Panc1 (cell line): ENCODE data around the gene FGGY. TPM values are rescaled to one million over a fixed set of nuclear protein-coding genes. Genes with fewer than 3 reads are reported as not detected.

Source experiments
- ATAC-seq: fragments of 200-7000 bp; cut with Tn5 transposase; 2 replicates; pipeline ENCODE4 v1.9.1; 2020; ENCODE audit warnings: mild to moderate bottlenecking, moderate library complexity
- BruUV-seq: library from RNA; stranded (reverse); fragments of 400-500 nt; replicated peaks from 2 replicates; lab custom pipeline; 2021; lab: Mats Ljungman, UMichigan
- CTCF ChIA-PET: fragments of 300-600 bp; sonication (Branson Sonifier 250); formaldehyde crosslinking; loops from one replicate; lab custom pipeline; 2022; ENCODE audit warnings: antibody characterized with exemption; lab: Charles Lee
- POLR2A ChIA-PET: fragments of 300-600 bp; sonication (Branson Sonifier 250); formaldehyde crosslinking; loops from one replicate; lab custom pipeline; 2022; ENCODE audit warnings: antibody characterized with exemption; lab: Charles Lee
- DNase-seq: peaks from one replicate; pipeline ENCODE4 v3.0.0-alpha.2; 2010; ENCODE audit warnings: low read depth, low spot score
- H3K27ac ChIP-seq: 2 replicates; pipeline ENCODE4 v1.5.1; 2011; ENCODE audit warnings: mild to moderate bottlenecking, low read length, inconsistent platforms
- H3K27me3 ChIP-seq: fragments of 200-500 bp; sonication (Bioruptor generic); 2 replicates; pipeline ENCODE4 v1.6.0; 2014; ENCODE audit warnings: low read length, inconsistent platforms; ENCODE audit not compliant: control insufficient read depth, insufficient read depth
- H3K36me3 ChIP-seq: fragments of 200-500 bp; sonication (Bioruptor generic); 2 replicates; pipeline ENCODE4 v1.5.1; 2014; ENCODE audit warnings: inconsistent platforms, mild to moderate bottlenecking, low read length, moderate library complexity; ENCODE audit not compliant: control insufficient read depth, insufficient read depth
- H3K4me1 ChIP-seq: 2 replicates; pipeline ENCODE4 v1.5.1; 2011; ENCODE audit warnings: inconsistent platforms, mild to moderate bottlenecking, low read length, moderate library complexity; ENCODE audit not compliant: control insufficient read depth, insufficient read depth
- H3K4me3 ChIP-seq, 2 experiments: 2 replicates each; pipeline ENCODE4 v1.5.1; 2011 to 2012; ENCODE audit warnings: low read depth in 2 of 2, low read length in 2 of 2, mild to moderate bottlenecking in 2 of 2, inconsistent platforms in 1 of 2, moderate library complexity in 1 of 2
- H3K9me3 ChIP-seq: fragments of 200-500 bp; sonication (Bioruptor generic); 2 replicates; pipeline ENCODE4 v1.5.1; 2014; ENCODE audit warnings: low read depth, mild to moderate bottlenecking, inconsistent platforms, low read length, moderate library complexity; ENCODE audit not compliant: control insufficient read depth, insufficient read depth
- CTCF ChIP-seq: fragments of 450-650 bp; IDR thresholded peaks from 2 replicates; pipeline ENCODE4 v1.5.1; 2017; ENCODE audit warnings: mild to moderate bottlenecking
- POLR2AphosphoS5 ChIP-seq: IDR thresholded peaks from 2 replicates; pipeline ENCODE4 v1.6.1; 2012; ENCODE audit warnings: mild to moderate bottlenecking, low read depth, low read length, moderate library complexity
- REST ChIP-seq, 2 experiments: IDR thresholded peaks; 2 replicates each; pipeline ENCODE4 v1.6.1; 2011 to 2012; ENCODE audit warnings: low read depth in 2 of 2, control low read depth in 1 of 2, low read length in 1 of 2, mild to moderate bottlenecking in 1 of 2, moderate library complexity in 1 of 2; ENCODE audit not compliant: insufficient read depth in 1 of 2
- SIN3A ChIP-seq: IDR thresholded peaks from 2 replicates; pipeline ENCODE4 v1.6.1; 2012; ENCODE audit warnings: low read depth, mild to moderate bottlenecking, low read length, moderate library complexity, borderline replicate concordance; ENCODE audit not compliant: insufficient read depth
- TCF7L2 ChIP-seq: IDR thresholded peaks from 2 replicates; pipeline ENCODE4 v1.6.1; 2011; ENCODE audit warnings: mild to moderate bottlenecking, low read depth, low read length, inconsistent platforms
- in situ Hi-C: cut with HindIII; loops from 2 replicates; pipeline ENCODE4 v1.10.0; 2016; ENCODE audit warnings: low sequenced_read_pairs, low pct_unique_long_range_greater_than_20kb
- intact Hi-C: fragments of 100-400 bp; cut with micrococcal nuclease; formaldehyde crosslinking; loops from one replicate; pipeline ENCODE4 v1.10.0; 2022; ENCODE audit not compliant: unreplicated experiment
- total RNA-seq: library from RNA; stranded (reverse); gene quantifications from one replicate; pipeline ENCODE4 v1.2.1, GENCODE V29; 2021; ENCODE audit not compliant: unreplicated experiment

Gene FGGY
- total RNA-seq, 1 experiment from 2014 or later = 15.5 TPM

- H3K27ac ChIP-seq = no peak overlapping the region
- ATAC-seq = no peak
- no peaks in the 10 kb centered on the region; the same call in 1 of the 2 replicates for H3K4me1 ChIP-seq
- H3K9me3 ChIP-seq = no peaks in the 10 kb centered on the region
- ChIA-PET POLR2A (no interaction called here), CTCF (no interaction called here)
- in situ Hi-C loops (no loop called here), intact Hi-C loops (no loop called here)
- no peaks in the 10 kb centered on the region for H3K36me3 ChIP-seq
- H3K4me3 ChIP-seq = no peak overlapping the region
- no peak for DNase-seq
- BruUV-seq = no TSS peak
- no peak for TF ChIP-seq REST (IDR thresholded peaks at IDR 0.05; ENCODE audit: insufficient read depth in 1 of 2, low read depth in 2 of 2, low read length in 1 of 2)
- no peak for TF ChIP-seq CTCF
- TF ChIP-seq TCF7L2 = no peak
- no peak for TF ChIP-seq SIN3A
- no peak for TF ChIP-seq POLR2AphosphoS5
- no peaks in the 10 kb centered on the region for H3K27me3 ChIP-seq
These were observed 296.0 kb downstream of the FGGY start for GRCh38 chr1:59592924-59593323.

- BruUV-seq = no TSS peak
- intact Hi-C loops (no loop called here), in situ Hi-C loops (no loop called here)
- no peaks in the 10 kb centered on the region for H3K36me3 ChIP-seq
- POLR2A ChIA-PET = interaction anchor here (0.6 kb wide), 1 partner anchor 63 kb away, joined by 3 read pairs; no protein-coding TSS in a partner anchor
- H3K27me3 ChIP-seq = no peaks in the 10 kb centered on the region
- no peak overlapping the region for H3K4me3 ChIP-seq
- no peak for DNase-seq
- H3K4me1 ChIP-seq = no peaks in the 10 kb centered on the region; the same call in 1 of the 2 replicates
- no peak overlapping the region for H3K27ac ChIP-seq
- ATAC-seq = no peak
- TF ChIP-seq TCF7L2 = no peak
- TF ChIP-seq CTCF = no peak
- TF ChIP-seq REST (IDR thresholded peaks at IDR 0.05; ENCODE audit: insufficient read depth in 1 of 2, low read depth in 2 of 2, low read length in 1 of 2) = no peak
- no peak for TF ChIP-seq POLR2AphosphoS5
- no peak for TF ChIP-seq SIN3A
- CTCF ChIA-PET = no interaction called here
- no peaks in the 10 kb centered on the region for H3K9me3 ChIP-seq
These were observed 297.2 kb downstream of the FGGY start for GRCh38 chr1:59593798-59594790.
